WTC11 (cell line): Measurements from ENCODE around the gene WFDC1.

Source experiments
- IRF2 ChIP-seq: sonication (generic); formaldehyde crosslinking; IDR thresholded peaks from 2 replicates; pipeline ENCODE4 v1.8.0; 2022; ENCODE audit warnings: low read depth, missing genetic modification reagents, borderline replicate concordance
- NFYB ChIP-seq: sonication (generic); formaldehyde crosslinking; conservative IDR thresholded peaks from 2 replicates; pipeline ENCODE4 v1.8.0; 2022; ENCODE audit warnings: low read depth, missing genetic modification reagents
- SMAD3 ChIP-seq: sonication (generic); formaldehyde crosslinking; IDR thresholded peaks from 2 replicates; pipeline ENCODE4 v1.8.0; 2022; ENCODE audit warnings: missing genetic modification reagents, mild to moderate bottlenecking, borderline replicate concordance
- TCF7 ChIP-seq: sonication (generic); formaldehyde crosslinking; IDR thresholded peaks from 2 replicates; pipeline ENCODE4 v1.8.0; 2022; ENCODE audit warnings: mild to moderate bottlenecking, low read depth, missing genetic modification reagents, moderate library complexity
- TEAD1 ChIP-seq: sonication (generic); formaldehyde crosslinking; IDR thresholded peaks from 2 replicates; pipeline ENCODE4 v1.8.0; 2022; ENCODE audit warnings: mild to moderate bottlenecking, missing genetic modification reagents
- TF ChIP-seq, protein P1 (sequence below): fragments of 200-600 bp; IDR thresholded peaks from 2 replicates; pipeline ENCODE4 v1.8.0; 2022; ENCODE audit warnings: antibody characterized with exemption
- TF ChIP-seq, protein P2 (sequence below): sonication (generic); formaldehyde crosslinking; IDR thresholded peaks from 2 replicates; pipeline ENCODE4 v1.8.1; 2022; ENCODE audit warnings: low read depth, missing genetic modification reagents, borderline replicate concordance

DNA sequence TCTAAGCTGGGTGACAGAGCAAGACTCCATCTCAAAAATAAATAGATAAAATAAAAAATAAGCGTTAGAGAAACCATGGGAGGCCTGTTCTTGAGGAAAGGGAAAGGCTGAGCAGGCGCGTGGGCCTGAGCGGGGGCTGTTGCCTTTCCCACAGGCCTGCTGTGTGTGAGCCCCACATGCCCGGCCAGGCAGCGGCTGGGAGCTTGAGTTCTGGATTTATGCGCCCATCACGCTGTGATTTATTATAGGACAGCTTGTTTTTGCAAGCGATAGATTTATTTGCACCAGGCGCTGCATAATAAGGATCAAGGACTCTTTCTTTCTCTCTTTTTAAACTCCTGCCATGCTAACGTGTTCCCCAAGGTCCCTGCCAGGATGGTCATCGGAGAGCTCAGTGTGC lies 14.8 kb upstream of the WFDC1 start:
- TF ChIP-seq TCF7 (CRISPR knock-in tag) = no peak
- TF ChIP-seq NFYB = no peak
- TF ChIP-seq, protein P1, sequence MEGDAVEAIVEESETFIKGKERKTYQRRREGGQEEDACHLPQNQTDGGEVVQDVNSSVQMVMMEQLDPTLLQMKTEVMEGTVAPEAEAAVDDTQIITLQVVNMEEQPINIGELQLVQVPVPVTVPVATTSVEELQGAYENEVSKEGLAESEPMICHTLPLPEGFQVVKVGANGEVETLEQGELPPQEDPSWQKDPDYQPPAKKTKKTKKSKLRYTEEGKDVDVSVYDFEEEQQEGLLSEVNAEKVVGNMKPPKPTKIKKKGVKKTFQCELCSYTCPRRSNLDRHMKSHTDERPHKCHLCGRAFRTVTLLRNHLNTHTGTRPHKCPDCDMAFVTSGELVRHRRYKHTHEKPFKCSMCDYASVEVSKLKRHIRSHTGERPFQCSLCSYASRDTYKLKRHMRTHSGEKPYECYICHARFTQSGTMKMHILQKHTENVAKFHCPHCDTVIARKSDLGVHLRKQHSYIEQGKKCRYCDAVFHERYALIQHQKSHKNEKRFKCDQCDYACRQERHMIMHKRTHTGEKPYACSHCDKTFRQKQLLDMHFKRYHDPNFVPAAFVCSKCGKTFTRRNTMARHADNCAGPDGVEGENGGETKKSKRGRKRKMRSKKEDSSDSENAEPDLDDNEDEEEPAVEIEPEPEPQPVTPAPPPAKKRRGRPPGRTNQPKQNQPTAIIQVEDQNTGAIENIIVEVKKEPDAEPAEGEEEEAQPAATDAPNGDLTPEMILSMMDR = no peak
- TF ChIP-seq, protein P2, sequence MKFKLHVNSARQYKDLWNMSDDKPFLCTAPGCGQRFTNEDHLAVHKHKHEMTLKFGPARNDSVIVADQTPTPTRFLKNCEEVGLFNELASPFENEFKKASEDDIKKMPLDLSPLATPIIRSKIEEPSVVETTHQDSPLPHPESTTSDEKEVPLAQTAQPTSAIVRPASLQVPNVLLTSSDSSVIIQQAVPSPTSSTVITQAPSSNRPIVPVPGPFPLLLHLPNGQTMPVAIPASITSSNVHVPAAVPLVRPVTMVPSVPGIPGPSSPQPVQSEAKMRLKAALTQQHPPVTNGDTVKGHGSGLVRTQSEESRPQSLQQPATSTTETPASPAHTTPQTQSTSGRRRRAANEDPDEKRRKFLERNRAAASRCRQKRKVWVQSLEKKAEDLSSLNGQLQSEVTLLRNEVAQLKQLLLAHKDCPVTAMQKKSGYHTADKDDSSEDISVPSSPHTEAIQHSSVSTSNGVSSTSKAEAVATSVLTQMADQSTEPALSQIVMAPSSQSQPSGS (CRISPR knock-in tag) = no peak
- no peak for TF ChIP-seq IRF2 (CRISPR knock-in tag)
- no peak for TF ChIP-seq TEAD1 (CRISPR knock-in tag)
- TF ChIP-seq SMAD3 (CRISPR knock-in tag) = no peak
